Neuron (in vitro differentiated cells): Measurements from ENCODE around the gene TRHDE.

Source experiments
- H2AFZ ChIP-seq: one replicate; pipeline ENCODE4 v1.6.1; 2013; ENCODE audit warnings: low read depth, mild to moderate bottlenecking, inconsistent platforms, low read length, moderate library complexity
- H3K27me3 ChIP-seq: one replicate; pipeline ENCODE4 v1.6.1; 2013; ENCODE audit warnings: low read length; ENCODE audit not compliant: insufficient read depth
- H3K36me3 ChIP-seq: one replicate; pipeline ENCODE4 v1.6.1; 2013; ENCODE audit warnings: low read length; ENCODE audit not compliant: insufficient read depth
- H3K4me1 ChIP-seq: one replicate; pipeline ENCODE4 v1.6.1; 2013; ENCODE audit warnings: low read length; ENCODE audit not compliant: insufficient read depth
- H3K4me3 ChIP-seq: 2 replicates; pipeline ENCODE4 v1.5.1; 2013; ENCODE audit warnings: mild to moderate bottlenecking, low read length, moderate library complexity
- H3K9me3 ChIP-seq: one replicate; pipeline ENCODE4 v1.6.1; 2013; ENCODE audit warnings: low read length

Gene TRHDE

GRCh38 chr12:72264548-72265175, 7.5 kb upstream of the TRHDE start:
- Histone ChIP-seq H2AFZ (no peak overlapping the region), H3K36me3 (no peaks in the 10 kb centered on the region), H3K4me1 (peaks cover 3% of the 10 kb centered on the region), H3K9me3 (no peaks in the 10 kb centered on the region), H3K4me3 (no peak overlapping the region), H3K27me3 (no peaks in the 10 kb centered on the region)

DNA sequence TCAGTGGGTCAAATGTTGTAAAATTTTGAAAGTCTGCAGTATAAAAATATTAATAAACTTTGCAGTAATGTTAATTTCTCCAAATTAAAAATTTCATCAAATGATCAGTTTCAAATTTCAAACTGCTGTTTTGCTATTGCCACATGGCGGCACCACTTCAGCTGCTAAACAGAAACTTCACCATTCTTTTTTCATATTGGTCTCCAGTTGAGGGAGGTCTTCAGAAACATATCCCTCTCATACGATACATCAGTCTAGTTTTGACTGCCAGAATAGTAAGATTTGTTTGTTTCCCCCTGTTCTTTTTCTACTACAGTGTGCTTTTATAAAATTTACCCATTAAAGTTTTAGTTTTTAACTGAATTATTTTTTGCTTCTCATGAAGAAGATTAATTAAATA, 4.2 kb upstream of the TRHDE start:
- peaks cover 2% of the 10 kb centered on the region for H3K27me3 ChIP-seq
- H3K9me3 ChIP-seq: no peaks in the 10 kb centered on the region
- peaks cover 14% of the 10 kb centered on the region for H3K4me1 ChIP-seq
- no peak overlapping the region for H2AFZ ChIP-seq
- no peaks in the 10 kb centered on the region for H3K36me3 ChIP-seq
- no peak overlapping the region for H3K4me3 ChIP-seq

- Histone ChIP-seq H3K36me3 (no peaks in the 10 kb centered on the region), H3K27me3 (peaks cover 6% of the 10 kb centered on the region), H3K4me1 (peaks cover 14% of the 10 kb centered on the region), H2AFZ (no peak overlapping the region), H3K4me3 (no peak overlapping the region), H3K9me3 (no peaks in the 10 kb centered on the region)
Measured at GRCh38 chr12:72268386-72268785, 3.8 kb upstream of the TRHDE start.

- Histone ChIP-seq H3K27me3 (peaks cover 10% of the 10 kb centered on the region), H3K4me1 (peaks cover 14% of the 10 kb centered on the region), H3K9me3 (no peaks in the 10 kb centered on the region), H3K4me3 (no peak overlapping the region), H2AFZ (no peak overlapping the region), H3K36me3 (no peaks in the 10 kb centered on the region)
Measured at GRCh38 chr12:72269491-72269890, 2.7 kb upstream of the TRHDE start.

DNA sequence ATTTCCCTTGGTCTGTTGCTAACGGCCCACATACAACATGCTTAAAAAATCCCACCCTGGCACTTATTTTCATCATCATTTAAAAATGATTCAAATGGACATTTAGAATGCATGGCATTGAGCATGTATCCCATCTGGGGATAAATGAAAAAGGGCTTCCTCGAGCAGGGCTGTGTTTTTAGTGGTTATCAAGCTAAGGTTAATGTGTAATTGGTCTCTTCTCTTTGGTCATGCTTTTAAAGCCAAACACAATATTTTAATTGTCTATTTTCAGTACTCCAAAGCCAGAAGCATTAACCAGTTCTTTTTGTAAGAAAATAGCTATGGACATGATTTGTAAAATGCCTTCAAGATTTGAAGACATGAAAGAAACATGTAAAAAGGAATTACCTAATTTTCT, 1.9 kb upstream of the TRHDE start:
- H3K9me3 ChIP-seq: no peaks in the 10 kb centered on the region
- peaks cover 14% of the 10 kb centered on the region for H3K4me1 ChIP-seq
- H3K27me3 ChIP-seq: peaks cover 10% of the 10 kb centered on the region
- H3K4me3 ChIP-seq: peak overlapping the region; percentile 64
- no peaks in the 10 kb centered on the region for H3K36me3 ChIP-seq
- no peak overlapping the region for H2AFZ ChIP-seq

DNA sequence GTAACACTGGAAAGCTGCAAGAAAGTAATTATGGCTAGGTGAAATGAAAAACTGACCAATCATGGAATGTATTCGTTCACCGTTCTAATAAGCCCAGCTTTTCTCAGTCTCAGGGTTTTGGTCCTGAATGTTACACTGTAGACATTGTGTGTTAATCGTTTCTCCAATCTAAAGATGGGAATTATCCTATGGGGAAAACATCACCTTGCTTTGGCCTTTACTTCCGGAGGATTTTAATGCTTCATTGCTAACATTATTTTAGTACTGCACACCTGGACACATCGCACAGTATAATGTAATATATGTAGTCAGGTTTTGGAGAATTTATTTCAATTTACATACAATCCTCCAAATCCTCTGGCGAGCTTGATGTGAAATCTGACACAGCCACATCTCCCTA, 1.2 kb upstream of the TRHDE start:
- Histone ChIP-seq H3K4me1 (peaks cover 14% of the 10 kb centered on the region), H3K36me3 (no peaks in the 10 kb centered on the region), H2AFZ (peak overlapping the region; percentile 91), H3K27me3 (peaks cover 10% of the 10 kb centered on the region), H3K9me3 (no peaks in the 10 kb centered on the region), H3K4me3 (peak overlapping the region; percentile 64)

GRCh38 chr12:72271451-72272090, 599 bp upstream of the TRHDE start:
- Histone ChIP-seq H3K27me3 (peaks cover 10% of the 10 kb centered on the region), H3K36me3 (no peaks in the 10 kb centered on the region), H2AFZ (peak overlapping the region; percentile 91), H3K9me3 (no peaks in the 10 kb centered on the region), H3K4me3 (peak overlapping the region; percentile 64), H3K4me1 (peaks cover 14% of the 10 kb centered on the region)

DNA sequence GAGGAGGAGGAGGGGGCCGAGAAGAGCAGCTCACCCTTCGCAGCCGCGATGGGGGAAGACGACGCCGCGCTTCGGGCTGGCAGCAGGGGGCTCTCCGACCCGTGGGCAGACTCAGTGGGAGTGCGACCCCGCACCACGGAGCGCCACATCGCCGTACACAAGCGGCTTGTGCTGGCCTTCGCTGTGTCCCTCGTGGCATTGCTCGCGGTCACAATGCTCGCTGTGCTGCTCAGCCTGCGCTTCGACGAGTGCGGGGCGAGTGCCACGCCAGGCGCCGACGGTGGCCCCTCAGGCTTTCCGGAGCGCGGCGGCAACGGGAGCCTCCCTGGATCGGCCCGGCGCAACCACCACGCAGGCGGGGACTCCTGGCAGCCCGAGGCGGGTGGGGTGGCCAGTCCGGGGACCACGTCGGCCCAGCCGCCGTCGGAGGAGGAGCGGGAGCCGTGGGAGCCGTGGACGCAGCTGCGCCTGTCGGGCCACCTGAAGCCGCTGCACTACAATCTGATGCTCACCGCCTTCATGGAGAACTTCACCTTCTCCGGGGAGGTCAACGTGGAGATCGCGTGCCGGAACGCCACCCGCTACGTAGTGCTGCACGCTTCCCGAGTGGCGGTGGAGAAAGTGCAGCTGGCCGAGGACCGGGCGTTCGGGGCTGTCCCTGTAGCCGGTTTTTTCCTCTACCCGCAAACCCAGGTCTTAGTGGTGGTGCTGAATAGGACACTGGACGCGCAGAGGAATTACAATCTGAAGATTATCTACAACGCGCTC, 745 bp downstream of the TRHDE start:
- no peaks in the 10 kb centered on the region for H3K9me3 ChIP-seq

DNA sequence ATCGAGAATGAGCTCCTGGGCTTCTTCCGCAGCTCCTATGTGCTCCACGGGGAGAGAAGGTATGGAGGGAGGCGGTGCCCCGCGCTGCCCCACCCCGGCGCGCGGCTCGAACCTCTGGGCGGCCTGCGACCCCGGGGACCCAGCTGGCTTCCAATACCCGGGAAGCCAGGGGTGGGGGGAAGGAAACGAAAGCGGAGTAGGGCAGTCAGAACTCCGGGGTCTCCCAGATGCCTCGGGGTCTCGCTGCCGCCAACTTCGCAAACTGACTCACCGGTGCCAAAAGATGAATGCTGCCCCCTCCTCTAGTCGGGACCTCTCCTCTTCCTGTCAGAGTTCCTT, 1.3 kb downstream of the TRHDE start:
- peak overlapping the region; percentile 64 for H3K4me3 ChIP-seq
- no peaks in the 10 kb centered on the region for H3K36me3 ChIP-seq
- H3K9me3 ChIP-seq: no peaks in the 10 kb centered on the region
- no peak overlapping the region for H2AFZ ChIP-seq
- peaks cover 10% of the 10 kb centered on the region for H3K27me3 ChIP-seq
- H3K4me1 ChIP-seq: peaks cover 14% of the 10 kb centered on the region

More for the DNA sequence above, 745 bp downstream of the TRHDE start:
- H3K36me3 ChIP-seq: no peaks in the 10 kb centered on the region
- peak overlapping the region; percentile 91 for H2AFZ ChIP-seq
- peaks cover 10% of the 10 kb centered on the region for H3K27me3 ChIP-seq
- peaks cover 14% of the 10 kb centered on the region for H3K4me1 ChIP-seq
- H3K4me3 ChIP-seq: peak overlapping the region; percentile 64

DNA sequence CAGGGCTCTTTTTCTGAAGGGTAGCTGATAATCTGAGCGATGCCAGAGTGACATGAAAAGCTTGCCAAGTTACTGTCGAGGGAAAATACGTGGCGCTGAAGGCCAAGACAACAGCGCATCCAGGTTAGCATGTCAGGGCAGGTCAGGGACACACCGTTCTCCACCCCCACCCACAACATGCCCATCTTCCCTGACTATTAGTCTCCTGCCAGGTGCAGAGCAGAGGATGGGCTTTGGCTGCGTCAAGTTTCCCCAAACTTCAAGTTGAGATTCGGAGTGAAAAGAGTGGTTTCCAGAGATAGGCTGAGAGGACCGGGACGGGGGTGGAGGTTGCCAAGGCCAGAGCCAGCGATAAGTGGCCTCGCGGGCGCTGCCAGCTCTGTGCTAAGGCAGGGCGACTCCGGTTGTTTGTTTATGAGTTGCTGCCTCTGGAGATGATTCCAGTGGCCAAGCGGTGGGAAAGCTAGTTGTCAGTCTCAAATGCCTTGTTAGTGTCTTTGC, 1.7 kb downstream of the TRHDE start:
- H3K36me3 ChIP-seq: no peaks in the 10 kb centered on the region
- H3K4me3 ChIP-seq: no peak overlapping the region
- H2AFZ ChIP-seq: no peak overlapping the region
- H3K27me3 ChIP-seq: peaks cover 10% of the 10 kb centered on the region
- H3K9me3 ChIP-seq: no peaks in the 10 kb centered on the region
- peaks cover 14% of the 10 kb centered on the region for H3K4me1 ChIP-seq

GRCh38 chr12:72274931-72275330, 2.8 kb downstream of the TRHDE start:
- H3K27me3 ChIP-seq: peaks cover 10% of the 10 kb centered on the region
- no peaks in the 10 kb centered on the region for H3K36me3 ChIP-seq
- no peak overlapping the region for H3K4me3 ChIP-seq
- no peak overlapping the region for H2AFZ ChIP-seq
- H3K9me3 ChIP-seq: no peaks in the 10 kb centered on the region
- peaks cover 8% of the 10 kb centered on the region for H3K4me1 ChIP-seq

DNA sequence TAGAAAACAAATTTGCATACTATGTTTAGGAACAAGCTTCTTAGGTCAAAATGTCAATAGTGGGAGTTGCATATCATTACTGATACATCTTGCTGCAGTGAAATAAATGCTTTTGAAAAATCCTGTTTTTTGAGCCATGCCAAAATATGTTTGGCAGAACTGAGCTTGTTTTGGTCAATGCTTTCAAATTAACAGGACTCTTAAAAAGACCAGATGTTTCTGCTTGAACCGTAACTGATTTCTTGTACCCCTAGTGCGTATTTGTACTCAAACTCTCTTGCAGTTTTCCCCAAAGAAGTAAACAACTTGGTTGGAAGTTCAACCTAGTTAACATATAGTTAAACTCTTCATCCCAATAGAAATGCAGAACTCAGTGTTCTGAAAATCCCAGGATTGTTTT, 3.4 kb downstream of the TRHDE start:
- Histone ChIP-seq H3K27me3 (peaks cover 10% of the 10 kb centered on the region), H3K36me3 (no peaks in the 10 kb centered on the region), H2AFZ (no peak overlapping the region), H3K4me3 (no peak overlapping the region), H3K4me1 (peaks cover 4% of the 10 kb centered on the region), H3K9me3 (no peaks in the 10 kb centered on the region)

DNA sequence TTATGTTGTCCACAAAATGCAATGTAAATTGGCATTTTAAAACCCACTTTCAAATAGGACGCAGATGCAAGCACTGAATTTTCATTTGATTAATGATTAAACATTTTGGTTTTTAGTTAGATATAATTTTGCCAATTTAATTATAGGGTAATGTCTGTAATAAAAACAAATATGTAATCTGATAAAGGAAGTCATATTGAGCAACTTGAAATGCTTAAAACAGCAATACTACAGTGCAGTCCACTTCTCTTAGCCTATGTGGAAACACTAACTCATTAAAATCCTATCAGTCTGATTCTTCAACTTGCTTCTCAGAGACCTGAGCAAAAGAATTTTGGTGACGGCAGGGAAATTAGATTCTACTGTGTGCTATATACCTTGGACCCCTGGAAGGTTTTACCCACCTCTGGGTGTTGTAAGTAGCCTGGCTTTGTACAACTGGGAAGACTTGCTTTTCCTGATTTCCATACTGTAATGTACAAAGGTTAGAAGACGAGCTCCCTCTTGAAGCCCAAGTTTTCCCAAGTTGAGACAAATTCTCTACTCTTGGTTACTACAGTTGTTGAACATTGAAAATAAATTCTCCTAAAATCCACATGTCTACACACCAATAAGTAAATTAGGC, 4.1 kb downstream of the TRHDE start:
- Histone ChIP-seq H3K4me3 (no peak overlapping the region), H3K4me1 (no peaks in the 10 kb centered on the region), H3K9me3 (no peaks in the 10 kb centered on the region), H2AFZ (no peak overlapping the region), H3K27me3 (peaks cover 10% of the 10 kb centered on the region), H3K36me3 (no peaks in the 10 kb centered on the region)
